ENCODE measurements around the gene ZDHHC14. TPM values are rescaled to one million over a fixed set of nuclear protein-coding genes. Genes with fewer than 3 reads are reported as not detected.

The ZDHHC14 gene
- total RNA-seq, 4 donors from 2014 or later: 6.2 to 20.6 (median 15.1) TPM

- Histone ChIP-seq H3K27me3 (no peaks in the 10 kb centered on the region), H3K9me3 (no peaks in the 10 kb centered on the region), H3K27ac (peak overlapping the region; percentile 79 to 95 (median 93)), H3K4me1 (peaks cover 54 to 60% of the 10 kb centered on the region in 2 donors), H3K36me3 (no peaks in the 10 kb centered on the region), H3K4me3 (replicated peaks in 1 of 3) (no peak overlapping the region)
- TF ChIP-seq CTCF (IDR thresholded peaks at IDR 0.05): no peak
- no peak for TF ChIP-seq POLR2A (IDR thresholded peaks at IDR 0.05)
- peak; percentile 86 to 92 for DNase-seq
- WGBS, 2 donors: 41 to 44% methylated on average over 20 of the region's 25 CpGs
- intact Hi-C loops (cut with DNase I): loop anchor here (10.0 kb wide), 2 partner anchors 105 to 425 kb away; no protein-coding TSS in a partner anchor
Measured at GRCh38 chr6:157649311-157650260, 268.6 kb downstream of the ZDHHC14 start.

GRCh38 chr6:157650261-157650640 lies 269.3 kb downstream of the ZDHHC14 start:
- no peaks in the 10 kb centered on the region for H3K9me3 ChIP-seq
- H3K4me1 ChIP-seq: peaks cover 54 to 60% of the 10 kb centered on the region in 2 donors
- H3K4me3 ChIP-seq (replicated peaks in 1 of 3): no peak overlapping the region
- 15 to 19% methylated on average over 12 of the region's 12 CpGs for WGBS, 2 donors
- intact Hi-C loops (cut with DNase I): loop anchor here (10.0 kb wide), 2 partner anchors 105 to 425 kb away; no protein-coding TSS in a partner anchor
- TF ChIP-seq POLR2A (IDR thresholded peaks at IDR 0.05) (peak in 1 of 2 donors; percentile 4), CTCF (IDR thresholded peaks at IDR 0.05) (no peak)
- DNase-seq: peak; percentile 86 to 87
- no peaks in the 10 kb centered on the region for H3K27me3 ChIP-seq
- H3K36me3 ChIP-seq: no peaks in the 10 kb centered on the region
- peak overlapping the region; percentile 62 to 95 (median 79) for H3K27ac ChIP-seq

DNA sequence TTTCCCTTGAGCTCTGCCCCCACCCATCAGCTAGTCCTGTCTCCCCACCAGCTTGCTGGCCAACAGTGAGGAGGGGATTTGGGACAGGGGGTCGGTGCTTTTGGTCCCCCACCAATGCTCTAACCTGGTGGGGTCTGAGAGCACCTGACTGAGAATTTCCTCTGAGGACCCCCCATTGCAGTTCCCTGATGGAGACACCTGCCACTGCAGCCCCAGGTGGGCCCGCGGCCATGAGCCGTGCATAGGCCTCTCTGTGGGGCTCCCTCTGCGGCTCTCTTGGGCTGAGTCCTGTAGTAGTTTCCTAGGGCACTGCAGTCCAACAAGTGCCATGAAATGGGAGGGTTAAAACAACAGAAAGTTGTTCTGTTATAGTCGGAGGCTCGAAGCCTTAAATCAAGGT lies 269.8 kb downstream of the ZDHHC14 start:
- Histone ChIP-seq H3K9me3 (no peaks in the 10 kb centered on the region), H3K4me3 (replicated peaks in 1 of 3) (no peak overlapping the region), H3K4me1 (peaks cover 54 to 60% of the 10 kb centered on the region in 2 donors), H3K36me3 (no peaks in the 10 kb centered on the region), H3K27me3 (no peaks in the 10 kb centered on the region), H3K27ac (peak overlapping the region; percentile 62 to 95 (median 79))
- WGBS, 2 donors: 35 to 80% methylated on average over 4 to 6 of the region's 7 CpGs
- no peak for DNase-seq
- TF ChIP-seq POLR2A (IDR thresholded peaks at IDR 0.05) (no peak), CTCF (IDR thresholded peaks at IDR 0.05) (no peak)
- intact Hi-C loops (cut with DNase I): loop anchor here (10.0 kb wide), 2 partner anchors 104 to 424 kb away; no protein-coding TSS in a partner anchor

DNA sequence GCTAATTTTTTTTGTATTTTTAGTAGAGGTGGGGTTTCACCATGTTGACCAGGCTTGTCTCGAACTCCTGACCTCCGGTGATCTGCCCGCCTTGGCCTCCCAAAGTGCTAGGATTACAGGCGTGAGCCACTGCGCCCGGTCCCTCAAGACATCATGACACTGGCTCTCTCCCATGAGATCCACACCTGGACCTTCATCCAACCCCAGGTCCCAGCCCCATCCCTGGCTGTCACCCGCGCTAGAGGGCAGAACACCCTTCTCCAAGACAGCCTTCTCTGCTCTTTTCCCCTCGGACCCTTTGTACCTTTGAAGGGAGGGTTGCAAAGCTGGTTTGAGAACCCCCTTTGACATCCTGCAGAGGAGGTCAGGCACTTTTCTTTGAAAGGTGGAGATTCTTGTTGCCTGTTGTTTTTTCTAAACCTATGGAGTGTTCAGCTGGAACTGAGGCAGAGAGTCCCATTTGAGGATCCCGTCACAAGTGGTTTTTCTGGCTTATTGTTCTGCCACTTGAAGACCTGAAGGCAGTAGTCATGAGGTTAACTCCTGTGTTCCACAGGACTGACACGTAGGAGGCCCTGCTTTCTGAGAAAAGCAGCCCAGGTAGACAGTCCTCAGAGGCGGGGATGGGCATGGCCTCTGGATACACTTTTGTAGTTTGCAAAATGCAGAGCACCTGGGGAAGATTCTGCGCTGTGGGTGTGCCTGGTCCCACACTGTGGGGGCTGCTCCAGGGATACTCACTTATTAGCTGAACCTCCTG lies 270.9 kb downstream of the ZDHHC14 start:
- 37 to 48% methylated on average over 12 to 13 of the region's 13 CpGs for WGBS, 2 donors

More for the DNA sequence above, 270.9 kb downstream of the ZDHHC14 start:
- H3K4me3 ChIP-seq (replicated peaks in 1 of 3): no peak overlapping the region
- no peaks in the 10 kb centered on the region for H3K9me3 ChIP-seq
- DNase-seq: peak; percentile 80 to 83
- H3K4me1 ChIP-seq: peaks cover 54 to 60% of the 10 kb centered on the region in 2 donors
- TF ChIP-seq POLR2A (IDR thresholded peaks at IDR 0.05) (peak in 1 of 2 donors; percentile 30), CTCF (IDR thresholded peaks at IDR 0.05) (peak in 1 of 6 experiments; percentile 18)
- no peaks in the 10 kb centered on the region for H3K36me3 ChIP-seq
- no peaks in the 10 kb centered on the region for H3K27me3 ChIP-seq
- peak overlapping the region; percentile 79 to 95 (median 93) for H3K27ac ChIP-seq
- intact Hi-C loops (cut with DNase I): loop anchor here (10.0 kb wide), 2 partner anchors 103 to 423 kb away; no protein-coding TSS in a partner anchor

Measured in thyroid gland (tissue), 4 donors.